H1 (cell line): ENCODE data around the gene SNX6.
"Not testable (repeated sequence)": the region's sequence is repeated elsewhere in the genome, so short reads cannot be mapped to it uniquely, and the experiment has no call there.

Experiments used
- CEBPB ChIP-seq: IDR thresholded peaks from 2 replicates; pipeline ENCODE4 v1.6.1; 2012; ENCODE audit warnings: low read depth, low read length
- KDM1A ChIP-seq: fragments of 200-600, 300-600 bp; sonication (generic); IDR thresholded peaks from 2 replicates; pipeline ENCODE4 v1.7.1; 2016; ENCODE audit warnings: mild to moderate bottlenecking, low read length, borderline replicate concordance
- POLR2A ChIP-seq, 2 experiments: IDR thresholded peaks; 1 replicate in 1 of 2; 2 replicates in 1 of 2; pipeline ENCODE4 v1.6.1; 2011; ENCODE audit warnings: low read depth in 2 of 2, low read length in 2 of 2, mild to moderate bottlenecking in 2 of 2; ENCODE audit errors: control extremely low read depth in 1 of 2
- RNF2 ChIP-seq: fragments of 200-900, 300-1000 bp; sonication (generic); IDR thresholded peaks from 2 replicates; pipeline ENCODE4 v1.7.1; 2016; ENCODE audit warnings: borderline replicate concordance, low read depth, mild to moderate bottlenecking, antibody characterized with exemption, low read length; ENCODE audit not compliant: poor library complexity, severe bottlenecking; ENCODE audit errors: missing control alignments
- TEAD4 ChIP-seq: IDR thresholded peaks from 2 replicates; pipeline ENCODE4 v1.6.1; 2012; ENCODE audit warnings: low read depth, low read length, inconsistent platforms, mixed read lengths
- YY1 ChIP-seq: IDR thresholded peaks from 2 replicates; pipeline ENCODE4 v1.6.1; 2011; ENCODE audit warnings: low read depth, mild to moderate bottlenecking, low read length
- TF ChIP-seq, protein P1 (sequence below), 3 experiments: IDR thresholded peaks; 1 replicate in 2 of 3; 2 replicates in 1 of 3; pipeline versions ENCODE4 v1.5.1 to v1.6.1; 2011; ENCODE audit warnings: low read length in 3 of 3, mild to moderate bottlenecking in 3 of 3, inconsistent platforms in 2 of 3, low read depth in 1 of 3, moderate library complexity in 1 of 3; ENCODE audit not compliant: insufficient read depth in 1 of 3; ENCODE audit errors: control extremely low read depth in 1 of 3
- TF ChIP-seq, protein P2 (sequence below): IDR thresholded peaks from 2 replicates; pipeline ENCODE4 v1.6.1; 2012; ENCODE audit warnings: inconsistent platforms

DNA sequence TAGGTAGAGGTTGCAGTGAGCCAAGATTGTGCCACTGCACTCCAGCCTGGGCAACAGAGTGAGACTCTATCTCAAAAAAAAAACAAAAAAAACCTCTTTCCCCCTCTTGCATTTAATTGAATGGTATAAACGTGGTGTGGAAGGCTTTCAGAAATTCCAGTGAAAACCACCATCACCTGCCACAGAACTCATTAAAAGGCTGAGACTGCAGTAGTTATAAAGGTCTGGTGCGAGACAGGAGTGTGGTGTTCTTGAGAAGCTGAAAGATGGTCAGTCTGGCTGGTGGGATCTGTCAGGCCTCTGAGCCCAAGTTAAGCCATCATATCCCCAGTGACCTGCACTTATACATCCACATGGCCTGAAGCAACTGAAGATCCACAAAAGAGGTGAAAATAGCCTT is 20.1 kb upstream of the SNX6 start:
- TF ChIP-seq KDM1A; CEBPB; YY1; POLR2A (IDR thresholded peaks at IDR 0.05; ENCODE audit: control extremely low read depth in 1 of 2, low read depth in 2 of 2, low read length in 2 of 2); TEAD4; RNF2: not testable (repeated sequence)
- TF ChIP-seq, protein P1, sequence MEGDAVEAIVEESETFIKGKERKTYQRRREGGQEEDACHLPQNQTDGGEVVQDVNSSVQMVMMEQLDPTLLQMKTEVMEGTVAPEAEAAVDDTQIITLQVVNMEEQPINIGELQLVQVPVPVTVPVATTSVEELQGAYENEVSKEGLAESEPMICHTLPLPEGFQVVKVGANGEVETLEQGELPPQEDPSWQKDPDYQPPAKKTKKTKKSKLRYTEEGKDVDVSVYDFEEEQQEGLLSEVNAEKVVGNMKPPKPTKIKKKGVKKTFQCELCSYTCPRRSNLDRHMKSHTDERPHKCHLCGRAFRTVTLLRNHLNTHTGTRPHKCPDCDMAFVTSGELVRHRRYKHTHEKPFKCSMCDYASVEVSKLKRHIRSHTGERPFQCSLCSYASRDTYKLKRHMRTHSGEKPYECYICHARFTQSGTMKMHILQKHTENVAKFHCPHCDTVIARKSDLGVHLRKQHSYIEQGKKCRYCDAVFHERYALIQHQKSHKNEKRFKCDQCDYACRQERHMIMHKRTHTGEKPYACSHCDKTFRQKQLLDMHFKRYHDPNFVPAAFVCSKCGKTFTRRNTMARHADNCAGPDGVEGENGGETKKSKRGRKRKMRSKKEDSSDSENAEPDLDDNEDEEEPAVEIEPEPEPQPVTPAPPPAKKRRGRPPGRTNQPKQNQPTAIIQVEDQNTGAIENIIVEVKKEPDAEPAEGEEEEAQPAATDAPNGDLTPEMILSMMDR (IDR thresholded peaks at IDR 0.05; ENCODE audit: control extremely low read depth in 1 of 3, insufficient read depth in 1 of 3, low read depth in 1 of 3, low read length in 3 of 3): not testable (repeated sequence)
- TF ChIP-seq, protein P2, sequence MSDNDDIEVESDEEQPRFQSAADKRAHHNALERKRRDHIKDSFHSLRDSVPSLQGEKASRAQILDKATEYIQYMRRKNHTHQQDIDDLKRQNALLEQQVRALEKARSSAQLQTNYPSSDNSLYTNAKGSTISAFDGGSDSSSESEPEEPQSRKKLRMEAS: not testable (repeated sequence)
